HG03432 (cell line): ENCODE measurements around the gene SDR42E2.
"Not testable (repeated sequence)": the region's sequence is repeated elsewhere in the genome, so short reads cannot be mapped to it uniquely, and the experiment has no call there.

Experiments used
- ATAC-seq: cut with Tn5 transposase; IDR thresholded peaks from one replicate; pipeline ENCODE4 v1.9.1; 2021; ENCODE audit warnings: mild to moderate bottlenecking, moderate library complexity; ENCODE audit not compliant: unreplicated experiment

Gene SDR42E2

DNA sequence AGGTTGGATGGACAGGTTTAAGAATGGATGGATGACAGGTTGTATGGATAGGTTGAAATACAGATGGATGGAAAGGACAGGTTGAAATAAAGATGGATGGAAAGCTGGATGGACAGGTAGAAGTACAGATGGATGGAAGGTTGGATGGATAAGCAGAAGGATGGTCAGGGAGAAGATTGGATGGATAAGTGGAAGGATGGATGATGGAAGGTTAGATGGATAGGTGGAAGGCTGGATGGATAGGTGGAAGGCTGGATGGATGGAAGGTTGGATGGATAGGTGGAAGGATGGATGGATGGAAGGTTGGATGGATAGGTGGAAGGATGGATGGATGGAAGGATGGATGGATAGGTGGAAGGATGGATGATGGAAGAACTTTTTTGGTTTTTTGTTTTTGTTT, 905 bp upstream of the SDR42E2 start:
- ATAC-seq: no peak

DNA sequence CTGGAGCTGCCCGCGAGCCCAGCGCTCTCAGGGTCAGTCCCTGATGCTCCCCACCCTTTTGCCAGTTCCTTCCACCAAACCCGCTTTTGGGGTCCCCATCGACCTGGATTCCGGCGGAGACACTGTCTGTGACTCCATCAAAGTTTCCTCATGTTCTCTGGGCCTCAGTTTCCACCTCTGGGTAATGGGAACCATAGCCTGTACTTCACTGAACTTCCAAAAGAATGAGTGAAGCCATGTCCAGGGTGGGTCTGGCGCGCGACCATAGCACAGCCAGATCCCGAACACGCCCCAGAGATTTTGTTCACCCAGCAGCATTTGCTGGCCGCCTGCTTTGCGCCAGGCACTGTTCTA, 327 bp downstream of the SDR42E2 start:
- ATAC-seq: no peak

DNA sequence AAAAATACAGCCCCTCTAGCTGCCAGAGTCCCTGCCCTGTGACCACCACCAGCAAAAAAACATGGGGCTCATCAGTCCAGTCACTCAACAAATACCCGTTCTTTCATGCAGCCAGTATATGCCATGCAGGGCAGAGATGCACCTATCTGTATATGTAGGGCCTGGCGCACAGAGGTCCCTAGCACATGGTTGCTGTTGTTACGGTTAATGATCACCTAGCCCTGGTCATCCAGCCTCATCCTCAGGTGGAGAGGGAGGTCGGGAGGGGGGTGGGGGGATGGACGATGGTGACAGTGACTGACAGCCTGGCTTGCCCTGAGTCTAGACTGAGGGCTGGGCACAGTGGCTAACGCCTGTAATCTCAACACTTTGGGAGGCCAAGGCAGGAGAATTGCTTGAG, 1.5 kb downstream of the SDR42E2 start:
- ATAC-seq: no peak

DNA sequence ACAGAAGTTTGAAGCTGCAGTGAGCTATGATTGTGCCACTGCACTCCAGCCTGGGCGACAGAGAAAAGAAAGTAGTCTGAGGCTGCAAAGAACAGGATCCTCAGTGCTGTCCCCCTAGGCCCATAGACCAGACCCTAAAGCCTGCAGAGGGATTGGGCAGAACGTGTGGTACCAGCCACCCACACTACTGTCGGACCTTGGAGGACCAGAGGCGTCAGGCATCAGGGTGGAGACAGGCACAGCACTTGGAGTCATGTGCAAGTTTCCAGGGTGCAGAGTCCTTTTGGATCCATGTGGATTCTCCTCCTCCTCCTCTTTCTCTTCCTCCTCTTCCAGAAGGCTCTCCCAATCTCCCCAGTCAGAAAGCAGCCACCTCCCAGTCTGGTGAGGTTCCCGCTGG, 2.2 kb downstream of the SDR42E2 start:
- no peak for ATAC-seq

DNA sequence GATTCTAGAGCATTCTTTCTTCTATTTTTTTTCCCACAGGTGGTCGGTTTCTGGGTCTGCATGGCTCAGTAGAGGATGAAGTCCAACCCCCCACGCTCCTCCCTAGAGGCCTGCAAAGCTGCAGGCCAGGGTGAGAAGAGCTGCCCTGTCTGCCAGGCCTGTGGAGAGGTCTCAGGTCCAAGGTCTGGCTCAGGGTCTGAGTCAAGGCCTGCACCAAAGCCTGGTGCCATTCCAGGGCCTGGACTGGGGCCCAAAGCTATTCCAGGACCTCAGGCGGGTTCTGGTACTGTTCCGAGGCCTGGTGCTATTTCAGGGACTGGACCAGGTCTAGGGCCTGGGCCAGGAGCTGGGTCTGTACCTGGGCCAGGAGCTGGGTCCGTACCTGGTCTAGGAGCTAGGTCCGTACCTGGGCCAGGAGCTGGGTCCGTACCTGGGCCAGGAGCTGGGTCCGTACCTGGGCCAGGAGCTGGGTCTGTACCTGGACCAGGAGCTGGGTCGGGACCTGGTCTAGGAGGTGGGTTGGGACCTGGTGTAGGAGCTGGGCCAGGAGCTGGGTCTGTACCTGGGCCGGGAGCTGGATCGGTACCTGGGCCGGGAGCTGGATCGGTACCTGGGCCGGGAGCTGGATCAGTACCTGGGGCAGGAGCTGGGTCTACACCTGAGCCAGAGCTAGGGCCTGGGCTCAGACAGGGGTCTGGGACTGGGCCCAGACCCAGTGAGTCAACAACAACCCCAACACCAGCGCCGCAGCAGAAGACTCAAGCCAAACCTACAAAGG, 3.4 kb downstream of the SDR42E2 start:
- ATAC-seq: no peak

DNA sequence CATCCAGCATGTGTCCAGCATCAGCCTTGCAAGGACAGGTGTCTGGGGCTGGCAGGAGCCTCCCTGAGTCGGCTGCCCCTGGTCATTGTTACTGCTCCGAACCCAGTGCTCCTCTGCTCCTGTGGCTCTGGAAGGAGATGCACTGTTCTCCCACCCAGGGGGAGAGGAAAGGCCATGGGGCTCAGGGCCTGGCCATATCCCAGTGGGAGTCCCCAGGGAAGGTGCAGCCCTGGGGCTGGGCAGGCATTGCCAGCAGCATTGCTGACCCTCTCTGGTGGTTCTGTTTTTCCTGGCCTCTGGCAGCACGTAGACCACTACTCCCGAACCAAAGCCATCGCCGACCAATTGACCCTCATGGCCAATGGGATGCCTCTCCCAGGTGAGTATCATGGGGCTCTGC, 9.6 kb downstream of the SDR42E2 start:
- ATAC-seq: no peak

DNA sequence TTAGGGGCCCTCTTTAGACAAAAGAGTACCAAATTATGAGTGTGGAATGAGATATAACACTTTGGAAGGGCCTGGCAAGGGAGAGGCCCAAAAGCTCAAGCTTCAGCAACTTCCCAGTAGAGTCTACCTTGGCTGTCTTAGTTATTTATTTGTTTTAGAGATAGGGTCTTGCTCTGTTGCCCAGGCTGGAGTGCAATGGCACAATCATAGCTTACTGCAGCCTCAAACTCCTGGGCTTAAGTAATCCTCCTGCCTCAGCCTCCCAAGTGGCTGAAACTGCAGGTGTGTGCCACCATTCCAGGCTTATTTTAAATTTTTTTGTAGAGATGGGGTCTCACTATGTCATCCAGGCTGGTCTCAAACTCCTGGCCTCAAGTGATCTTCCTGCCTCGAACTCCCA, 10.3 kb downstream of the SDR42E2 start:
- ATAC-seq: not testable (repeated sequence)

DNA sequence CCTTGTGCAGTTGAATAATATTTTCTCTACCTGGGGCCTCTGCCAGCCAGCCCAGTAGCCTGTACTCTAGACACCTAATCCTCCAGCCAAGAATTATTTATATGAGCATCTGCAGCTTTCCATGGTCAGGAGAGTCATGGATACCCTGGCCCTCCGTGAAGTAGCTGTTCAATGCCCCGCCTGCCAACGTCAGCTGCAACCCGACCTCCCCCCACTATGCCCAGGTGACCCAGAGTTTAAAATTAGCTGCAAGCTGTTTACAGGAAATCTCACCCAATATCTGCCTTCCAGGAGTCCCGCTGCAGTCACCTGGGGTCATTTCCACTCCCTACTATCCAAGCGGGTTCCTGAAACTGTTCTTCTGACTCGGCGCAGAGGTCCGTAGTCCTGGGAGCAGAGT, 12.3 kb downstream of the SDR42E2 start:
- no peak for ATAC-seq

DNA sequence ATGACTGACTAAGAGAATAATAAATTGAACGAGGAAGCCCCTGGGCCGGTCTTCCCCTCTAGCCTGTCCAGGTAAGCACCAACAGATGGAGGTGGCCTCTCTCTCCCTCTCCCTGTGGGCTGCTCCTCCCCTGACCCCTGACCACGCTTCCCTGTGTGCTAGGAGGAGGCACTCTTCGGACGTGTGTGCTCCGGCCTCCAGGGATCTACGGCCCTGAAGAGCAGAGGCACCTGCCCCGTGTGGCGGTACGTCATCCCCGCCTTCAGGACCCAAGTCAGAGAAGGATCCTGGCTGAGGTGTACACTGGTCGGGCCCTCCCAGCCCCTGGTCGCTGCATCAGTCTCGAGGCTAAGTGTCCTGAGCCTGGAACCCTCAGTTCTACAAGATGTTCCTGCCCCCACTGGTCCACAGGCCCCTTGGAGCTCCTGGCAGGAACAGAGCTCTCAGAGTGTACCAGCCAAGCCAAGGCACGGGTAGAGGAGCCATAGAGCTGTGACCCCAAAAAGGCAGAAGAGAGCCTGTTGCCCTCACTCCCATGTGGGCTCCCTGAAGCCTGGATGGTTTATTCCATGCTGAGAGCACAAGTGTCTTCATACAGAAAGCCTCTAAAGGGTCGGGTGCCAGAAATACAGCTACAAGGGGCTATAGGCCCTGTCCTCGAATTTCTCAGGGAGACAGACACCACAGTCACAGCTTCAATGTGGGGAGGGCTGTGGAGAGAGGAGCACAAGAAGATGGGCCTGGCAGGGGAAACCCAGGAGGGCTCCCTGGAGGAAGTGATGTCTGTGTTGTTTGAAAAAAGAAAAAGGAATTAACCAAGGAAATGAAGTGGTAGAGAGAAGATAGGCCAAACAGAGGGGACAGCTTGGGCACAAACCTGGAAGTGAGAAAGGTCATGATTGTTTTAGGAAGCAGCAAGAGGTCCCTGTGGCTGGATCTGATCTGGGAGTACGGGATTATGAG, 15.9 kb downstream of the SDR42E2 start:
- no peak for ATAC-seq

DNA sequence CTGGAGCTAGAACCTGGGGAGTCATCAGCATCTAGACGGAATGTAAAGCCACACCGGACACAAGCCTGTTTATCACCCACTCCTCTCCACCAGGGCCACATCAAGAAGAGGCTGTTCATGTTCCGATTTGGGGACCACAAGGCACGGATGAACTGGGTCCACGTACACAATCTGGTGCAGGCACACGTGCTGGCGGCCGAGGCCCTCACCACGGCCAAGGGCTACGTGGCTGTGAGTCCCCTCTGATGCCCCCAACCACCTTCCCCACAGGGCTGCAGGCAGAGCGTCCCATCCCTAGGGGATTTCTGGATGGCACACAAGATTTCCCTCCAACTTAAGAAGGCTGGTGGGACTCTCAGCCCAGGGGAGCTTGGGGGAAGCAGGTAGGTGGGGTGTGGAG, 19.1 kb downstream of the SDR42E2 start:
- no peak for ATAC-seq

DNA sequence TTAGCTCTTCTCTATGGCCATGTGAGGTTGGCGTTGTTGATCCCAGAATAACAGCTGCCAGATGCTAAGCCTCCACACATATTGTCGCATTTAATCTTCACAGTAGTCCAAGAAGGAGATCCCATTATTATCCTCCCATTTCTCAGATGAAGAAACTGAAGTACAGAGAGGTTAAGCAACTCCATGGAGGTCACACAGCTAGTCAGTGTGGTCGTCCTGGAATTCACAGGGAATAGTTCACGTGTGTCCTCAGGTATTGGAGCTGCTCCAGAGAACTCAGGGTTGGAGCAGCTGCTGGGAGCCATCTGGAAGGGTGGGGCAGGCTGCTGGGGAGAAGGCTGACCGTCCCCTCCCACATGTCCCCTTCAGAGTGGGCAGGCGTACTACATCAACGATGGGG, 19.5 kb downstream of the SDR42E2 start:
- ATAC-seq: no peak

DNA sequence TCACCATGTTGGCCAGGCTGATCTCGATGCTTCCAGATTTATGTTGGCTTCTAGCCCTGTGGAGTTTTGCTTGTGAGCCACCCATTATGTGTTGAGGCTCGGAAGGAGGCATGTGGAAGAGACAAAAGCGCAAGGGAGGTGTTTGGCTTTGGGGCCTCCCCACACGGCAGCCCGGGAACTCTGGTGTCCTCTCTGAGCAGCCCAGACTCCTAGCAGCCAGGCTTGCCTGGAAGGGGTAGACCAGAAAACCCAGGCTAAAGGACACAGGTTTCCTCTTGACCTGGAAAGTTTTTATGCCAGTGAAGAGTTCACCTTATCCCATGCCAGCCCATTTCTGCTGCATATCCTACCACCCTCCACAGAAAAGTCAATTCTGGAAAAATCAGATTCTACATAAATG, 21.0 kb downstream of the SDR42E2 start:
- ATAC-seq: no peak

DNA sequence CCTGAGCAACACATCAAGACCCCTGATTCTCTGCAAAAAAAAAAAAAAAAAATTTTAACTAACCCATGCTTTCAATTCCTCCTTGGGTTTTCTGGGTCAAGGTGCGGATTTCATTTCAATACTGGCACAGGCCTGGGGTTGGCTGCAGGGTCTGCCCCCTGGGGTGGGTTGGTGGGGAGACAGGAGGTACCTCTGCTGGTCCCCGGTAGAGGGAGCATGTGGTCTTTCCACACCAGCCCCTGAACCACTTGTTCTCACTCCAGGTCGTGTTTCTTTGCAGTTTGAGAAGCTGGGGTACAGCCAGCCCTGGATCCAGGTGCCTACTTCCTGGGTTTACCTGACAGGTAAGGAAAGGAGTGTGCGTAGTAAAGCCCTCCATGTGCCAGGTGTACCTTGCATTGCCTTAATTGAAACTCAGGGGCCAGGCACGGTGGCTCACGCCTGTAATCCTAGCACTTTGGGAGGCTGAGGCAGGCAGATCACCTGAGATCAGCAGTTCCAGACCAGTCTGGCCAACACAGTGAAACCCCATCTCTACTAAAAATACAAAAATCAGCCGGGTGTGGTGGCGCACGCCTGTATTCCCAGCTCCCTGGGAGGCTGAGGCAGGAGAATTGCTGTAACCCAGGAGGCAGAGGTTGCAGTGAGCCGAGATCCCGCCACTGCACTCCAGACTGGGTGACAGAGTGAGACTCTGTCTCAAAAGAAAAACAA, 21.8 kb downstream of the SDR42E2 start:
- ATAC-seq: no peak

DNA sequence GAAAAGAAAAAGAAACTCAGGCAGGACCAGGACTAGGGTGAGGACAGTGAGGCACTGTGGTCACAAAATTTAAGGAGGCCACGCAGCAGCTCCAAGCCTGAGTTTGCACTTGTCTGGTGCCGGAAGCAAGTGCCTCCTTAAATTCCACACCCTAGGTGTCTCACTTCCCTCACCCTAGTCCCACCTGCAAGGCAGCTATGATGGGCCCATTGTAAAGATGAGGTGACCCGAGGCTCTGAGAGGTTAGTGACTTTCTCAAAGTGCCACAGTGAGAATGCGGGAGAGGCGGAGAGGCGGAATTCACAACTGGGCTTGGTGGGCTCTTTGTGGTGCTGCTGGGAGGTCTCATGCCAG, 22.3 kb downstream of the SDR42E2 start:
- no peak for ATAC-seq

DNA sequence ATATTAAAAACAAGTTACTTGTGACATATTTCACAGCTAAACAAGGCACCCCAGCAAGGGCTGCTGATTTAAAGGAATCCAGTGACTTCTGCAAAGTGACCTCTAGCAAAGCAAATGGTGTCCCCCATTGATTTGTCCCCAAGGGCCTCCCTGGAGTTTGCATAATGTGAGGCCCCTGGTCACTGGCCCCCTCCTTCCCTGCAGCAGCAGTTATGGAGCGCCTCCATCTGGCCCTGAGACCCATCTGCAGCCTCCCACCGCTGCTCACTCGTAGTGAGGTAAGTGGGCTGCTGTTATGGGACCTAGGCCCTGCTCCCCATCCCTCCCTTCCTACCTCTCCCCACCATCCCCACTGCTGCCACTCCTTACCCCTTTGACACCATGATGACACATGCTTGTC, 24.2 kb downstream of the SDR42E2 start:
- ATAC-seq: no peak

DNA sequence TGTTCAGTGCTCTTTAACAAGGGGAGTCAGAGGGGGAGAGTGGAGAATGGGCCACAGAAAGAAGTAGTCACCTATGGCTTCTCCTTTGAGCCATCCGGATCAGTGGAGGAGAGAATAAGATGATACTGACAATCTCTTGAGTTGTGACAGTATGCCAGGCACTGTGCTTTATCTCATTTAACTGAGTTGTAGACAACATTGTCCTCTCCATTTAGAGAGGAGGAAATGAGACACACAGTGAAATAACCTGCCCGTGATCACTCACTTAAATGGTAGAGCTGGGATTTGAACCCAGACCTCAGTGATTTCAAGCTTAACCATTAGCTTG, 25.9 kb downstream of the SDR42E2 start:
- no peak for ATAC-seq

DNA sequence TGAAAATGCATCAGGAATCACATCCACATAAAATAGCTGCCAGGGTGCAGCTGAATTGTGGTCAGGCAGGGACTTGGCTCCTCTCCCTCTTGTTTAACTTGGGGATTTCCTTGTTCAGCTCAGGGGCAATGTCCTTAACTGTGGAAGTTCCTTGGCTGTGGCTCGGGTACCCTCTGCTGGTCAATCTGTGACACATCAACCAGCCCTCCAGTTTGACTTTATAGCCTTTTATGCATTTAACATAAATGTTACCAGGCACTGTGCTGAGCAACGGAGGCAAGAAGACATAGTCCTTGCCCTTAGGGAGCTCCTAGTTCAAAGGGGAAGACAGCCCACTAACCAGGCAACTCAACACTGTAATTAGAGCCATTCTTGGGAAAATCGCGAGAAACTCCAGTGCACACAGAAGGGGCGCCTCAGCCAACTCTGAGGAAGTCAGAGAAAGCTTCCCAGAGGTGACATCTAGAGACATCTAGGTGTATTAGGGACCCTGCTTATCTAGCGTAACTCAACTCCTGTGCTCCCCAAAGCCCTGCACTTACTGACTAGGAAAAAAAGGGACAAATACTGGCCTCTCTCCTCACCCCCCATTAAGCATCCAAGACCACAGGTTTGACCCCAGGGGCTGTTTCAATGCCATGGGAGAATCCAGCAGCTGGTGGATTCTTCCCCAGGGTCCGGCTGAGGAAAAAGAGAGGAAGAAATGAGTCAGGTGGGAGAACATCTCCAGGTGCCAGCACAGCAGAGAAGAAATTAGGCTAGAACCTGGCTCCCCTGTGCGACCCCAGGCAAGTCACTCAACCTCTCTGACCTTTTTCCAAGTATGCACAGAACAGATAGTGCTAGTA, 26.5 kb downstream of the SDR42E2 start:
- ATAC-seq: no peak

DNA sequence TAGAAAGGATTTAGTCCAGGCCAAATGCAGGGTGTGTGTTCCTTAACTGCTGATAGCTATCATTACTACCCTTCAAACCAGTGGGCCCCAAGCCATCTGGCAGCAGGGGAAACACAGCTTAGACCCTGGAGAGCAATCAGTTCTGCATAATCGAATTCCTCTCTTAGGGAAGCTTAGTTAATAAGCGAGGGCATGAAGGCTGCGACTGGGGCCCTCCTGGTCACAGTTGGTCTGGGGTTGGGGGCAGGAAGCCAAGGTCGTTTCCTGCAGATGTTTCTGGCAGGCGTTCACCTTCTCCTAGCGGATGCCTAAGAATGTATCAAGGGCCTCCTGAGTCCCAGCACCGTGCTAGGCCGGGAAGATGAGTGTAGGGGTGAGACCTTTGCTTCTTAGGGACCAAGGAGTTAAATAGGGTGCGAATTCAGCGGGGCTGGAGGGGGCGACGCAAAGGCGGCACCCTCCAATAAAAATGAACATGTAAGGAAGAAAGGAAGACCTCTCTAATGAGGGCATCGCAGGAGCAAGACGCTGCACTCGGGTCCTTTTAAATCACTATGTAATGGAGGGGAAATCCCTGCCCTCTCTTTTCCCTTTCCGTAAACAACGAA, 27.3 kb downstream of the SDR42E2 start:
- no peak for ATAC-seq

DNA sequence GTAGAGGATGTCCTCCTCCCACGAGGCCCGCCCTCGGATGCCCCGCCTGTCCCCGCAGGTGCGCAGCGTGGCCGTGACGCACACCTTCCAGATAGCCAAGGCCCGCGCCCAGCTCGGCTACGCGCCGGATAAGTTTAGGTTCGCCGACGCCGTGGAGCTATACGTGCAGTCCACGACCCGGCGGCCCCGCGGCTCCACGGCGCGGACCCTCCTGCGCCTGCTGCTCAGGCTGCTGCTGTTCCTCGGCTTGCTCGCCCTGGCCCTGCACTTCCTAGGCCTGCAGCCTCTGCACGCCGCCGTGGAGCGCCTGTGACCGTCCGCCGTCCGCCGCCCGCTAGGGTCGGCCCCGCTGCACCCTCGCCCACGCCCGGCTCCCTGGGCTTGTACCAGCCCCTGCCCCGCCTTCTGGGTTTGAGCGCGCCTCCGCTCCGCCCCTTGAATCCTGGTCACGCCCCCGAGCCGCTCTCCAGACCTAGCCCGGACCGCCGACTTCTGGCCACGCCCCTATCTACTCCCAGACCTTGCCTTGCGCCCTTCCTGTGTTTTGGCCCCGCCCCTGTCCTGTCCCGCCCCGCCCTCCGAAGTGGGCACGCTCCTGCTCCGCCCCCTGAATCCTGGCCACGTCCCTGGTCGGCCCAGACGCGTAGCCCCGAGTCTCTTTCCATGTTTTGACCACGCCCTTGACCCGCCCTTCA, 27.9 kb downstream of the SDR42E2 start:
- ATAC-seq: peak; percentile 65
